MM.1S (cell line): Measurements from ENCODE around the gene POLR2M.

Source experiments
- CTCF ChIP-seq: fragments of 300-600 bp; sonication (generic); IDR thresholded peaks from 2 replicates; pipeline ENCODE4 v1.5.1; 2016; ENCODE audit warnings: antibody characterized with exemption, low read length, mixed read lengths
- EZH2 ChIP-seq: fragments of 300-600 bp; sonication (generic); optimal IDR thresholded peaks from 2 replicates; pipeline ENCODE3; 2017; ENCODE audit warnings: low read depth, mild to moderate bottlenecking, antibody characterized with exemption, low read length, mixed read lengths

GRCh38 chr15:57708047-57708446 is 1.5 kb downstream of the POLR2M start:
- TF ChIP-seq CTCF (no peak), EZH2 (no peak)
